Activated T-cell treated with anti-CD3 and anti-CD28 coated beads, Interleukin-2, amount 50 U/mL, for 24 hours (primary cell): ENCODE data around the gene DNAH6.

ENCODE experiments used
- DNase-seq: peaks from one replicate; pipeline ENCODE4 v3.0.0-alpha.2; 2020
- H3K27ac Mint-ChIP-seq: 2 replicates; pipeline ENCODE4 v1.8.0; 2020; ENCODE audit warnings: mild to moderate bottlenecking, mixed read lengths
- H3K27me3 Mint-ChIP-seq: 2 replicates; pipeline ENCODE4 v1.8.0; 2020; ENCODE audit warnings: mixed read lengths
- H3K36me3 Mint-ChIP-seq: 2 replicates; pipeline ENCODE4 v1.8.0; 2020; ENCODE audit warnings: low read depth, mixed read lengths
- H3K4me1 Mint-ChIP-seq: 2 replicates; pipeline ENCODE4 v1.8.0; 2020; ENCODE audit warnings: low read depth, mixed read lengths
- H3K4me3 Mint-ChIP-seq: 2 replicates; pipeline ENCODE4 v1.8.0; 2020; ENCODE audit warnings: mild to moderate bottlenecking, moderate library complexity, mixed read lengths
- H3K9me3 Mint-ChIP-seq: 2 replicates; pipeline ENCODE4 v1.8.0; 2020; ENCODE audit warnings: mixed read lengths

Gene DNAH6

GRCh38 chr2:84705858-84706257, 189.6 kb downstream of the DNAH6 start:
- no peak for DNase-seq
- no peak overlapping the region for H3K4me3 Mint-ChIP-seq

DNA sequence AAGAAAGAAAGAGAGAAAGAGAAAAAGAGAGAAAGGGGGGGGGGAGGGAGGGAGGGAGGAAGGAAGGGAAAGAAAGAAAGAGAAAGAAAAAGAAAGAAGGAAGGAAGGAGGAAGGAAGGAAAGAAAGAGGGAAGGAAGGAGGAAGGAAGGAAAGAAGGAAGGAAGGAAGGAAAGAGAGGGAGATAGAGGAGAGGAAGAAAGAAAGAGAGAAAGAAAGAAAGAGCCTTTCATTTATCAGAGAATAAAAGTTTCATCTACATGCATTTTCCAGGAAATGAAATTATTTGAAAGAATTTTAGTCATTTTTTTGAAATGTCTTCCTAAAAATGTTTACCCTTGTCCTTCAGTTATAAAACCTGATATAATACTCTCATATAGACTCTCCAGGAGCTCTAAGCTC, 192.1 kb downstream of the DNAH6 start:
- H3K27me3 Mint-ChIP-seq, result no peaks in the 10 kb centered on the region
- H3K9me3 Mint-ChIP-seq, result peaks cover 5% of the 10 kb centered on the region
- H3K36me3 Mint-ChIP-seq, result no peaks in the 10 kb centered on the region
- DNase-seq, result no peak
- no peak overlapping the region for H3K4me3 Mint-ChIP-seq
- H3K4me1 Mint-ChIP-seq, result peaks cover 28% of the 10 kb centered on the region
- H3K27ac Mint-ChIP-seq, result no peak overlapping the region

More at GRCh38 chr2:84705858-84706257, 189.6 kb downstream of the DNAH6 start:
- peaks cover 1% of the 10 kb centered on the region for H3K36me3 Mint-ChIP-seq
- H3K9me3 Mint-ChIP-seq, result peaks cover 13% of the 10 kb centered on the region
- no peaks in the 10 kb centered on the region for H3K27me3 Mint-ChIP-seq
- peaks cover 26% of the 10 kb centered on the region for H3K4me1 Mint-ChIP-seq
- H3K27ac Mint-ChIP-seq, result peak overlapping the region; percentile 53

DNA sequence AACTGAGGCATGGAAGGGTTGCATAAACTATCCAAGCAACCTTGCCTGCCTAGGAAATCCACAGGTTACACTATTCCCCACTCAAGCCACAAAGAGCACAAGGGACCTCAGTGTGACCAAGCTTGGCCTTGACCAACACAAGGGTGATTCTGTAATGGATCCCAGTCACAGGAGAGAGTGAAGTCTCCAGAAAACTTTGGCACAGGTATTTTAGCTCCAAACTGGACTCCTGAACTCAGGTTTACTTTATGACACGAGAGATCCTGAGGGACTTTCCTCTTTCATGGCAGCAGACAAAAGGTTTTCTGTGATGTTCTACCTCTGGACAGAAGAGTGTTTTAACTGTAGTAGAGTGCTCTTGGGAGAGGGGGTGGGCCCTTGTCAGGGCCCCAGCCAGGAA, 195.4 kb downstream of the DNAH6 start:
- no peaks in the 10 kb centered on the region for H3K36me3 Mint-ChIP-seq
- no peaks in the 10 kb centered on the region for H3K27me3 Mint-ChIP-seq
- peaks cover 3% of the 10 kb centered on the region for H3K9me3 Mint-ChIP-seq
- H3K4me1 Mint-ChIP-seq, result peaks cover 20% of the 10 kb centered on the region
- DNase-seq, result no peak
- no peak overlapping the region for H3K27ac Mint-ChIP-seq
- H3K4me3 Mint-ChIP-seq, result no peak overlapping the region

DNA sequence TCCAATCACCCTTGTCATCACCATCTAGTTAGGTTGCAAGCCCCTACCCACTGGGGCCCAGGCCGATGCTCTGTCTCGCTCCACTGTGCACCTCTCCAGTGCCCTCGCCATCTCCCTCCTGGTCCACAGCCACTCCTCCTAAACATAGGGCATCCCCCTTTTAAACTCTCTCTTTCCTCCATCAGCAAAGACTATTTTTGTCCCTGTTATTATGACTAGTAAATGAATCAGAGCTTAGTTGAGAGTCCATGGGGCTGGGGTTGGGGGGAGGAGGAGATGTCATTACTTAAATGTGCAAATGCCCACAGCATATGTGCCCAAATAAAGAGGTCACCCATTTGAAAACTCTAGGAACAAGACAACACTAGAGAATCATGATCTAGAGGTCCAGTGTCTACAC, 197.1 kb downstream of the DNAH6 start:
- Mint-ChIP-seq H3K4me3 (no peak overlapping the region), H3K36me3 (no peaks in the 10 kb centered on the region), H3K27ac (no peak overlapping the region), H3K4me1 (peaks cover 27% of the 10 kb centered on the region), H3K27me3 (no peaks in the 10 kb centered on the region), H3K9me3 (peaks cover 3% of the 10 kb centered on the region)
- no peak for DNase-seq

- no peaks in the 10 kb centered on the region for H3K9me3 Mint-ChIP-seq
- no peak overlapping the region for H3K4me3 Mint-ChIP-seq
- no peak for DNase-seq
- no peaks in the 10 kb centered on the region for H3K36me3 Mint-ChIP-seq
- H3K4me1 Mint-ChIP-seq, result peaks cover 41% of the 10 kb centered on the region
- peak overlapping the region; percentile 50 for H3K27ac Mint-ChIP-seq
- no peaks in the 10 kb centered on the region for H3K27me3 Mint-ChIP-seq
Observed at GRCh38 chr2:84716564-84716963, 200.3 kb downstream of the DNAH6 start.

- DNase-seq, result no peak
- Mint-ChIP-seq H3K9me3 (no peaks in the 10 kb centered on the region), H3K27ac (no peak overlapping the region), H3K36me3 (no peaks in the 10 kb centered on the region), H3K4me1 (peaks cover 44% of the 10 kb centered on the region), H3K4me3 (no peak overlapping the region), H3K27me3 (no peaks in the 10 kb centered on the region)
Observed at GRCh38 chr2:84717302-84717701, 201.0 kb downstream of the DNAH6 start.

GRCh38 chr2:84719434-84719833, 203.1 kb downstream of the DNAH6 start:
- DNase-seq, result no peak
- Mint-ChIP-seq H3K36me3 (no peaks in the 10 kb centered on the region), H3K27ac (peak overlapping the region; percentile 90), H3K27me3 (no peaks in the 10 kb centered on the region), H3K4me1 (peaks cover 52% of the 10 kb centered on the region), H3K9me3 (no peaks in the 10 kb centered on the region), H3K4me3 (peak overlapping the region; percentile 73)

DNA sequence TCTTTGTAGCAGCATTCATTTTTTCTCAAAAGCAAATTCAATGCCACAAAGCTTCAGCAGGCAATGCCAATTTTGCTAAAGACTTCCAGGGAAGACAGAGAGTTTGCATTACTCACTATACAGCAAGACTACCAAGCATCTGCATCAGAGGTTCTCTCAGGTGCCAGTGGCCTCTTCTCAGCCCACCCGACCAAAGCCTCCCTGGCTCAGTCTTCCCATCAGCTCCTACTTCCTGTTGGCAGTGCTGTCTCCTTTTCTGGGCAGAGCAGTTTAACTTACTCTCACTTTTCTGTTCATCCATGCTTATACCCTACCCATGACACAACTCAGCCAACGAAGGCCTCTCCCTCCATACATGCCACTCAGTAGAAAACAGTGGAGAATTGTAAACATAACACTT, 207.5 kb downstream of the DNAH6 start:
- Mint-ChIP-seq H3K36me3 (no peaks in the 10 kb centered on the region), H3K9me3 (peaks cover 6% of the 10 kb centered on the region), H3K4me1 (peaks cover 56% of the 10 kb centered on the region), H3K27me3 (no peaks in the 10 kb centered on the region), H3K27ac (no peak overlapping the region), H3K4me3 (no peak overlapping the region)
- no peak for DNase-seq

GRCh38 chr2:84725717-84726116, 209.4 kb downstream of the DNAH6 start:
- Mint-ChIP-seq H3K4me1 (peaks cover 47% of the 10 kb centered on the region), H3K9me3 (peaks cover 6% of the 10 kb centered on the region), H3K27me3 (no peaks in the 10 kb centered on the region), H3K4me3 (no peak overlapping the region), H3K36me3 (no peaks in the 10 kb centered on the region), H3K27ac (peak overlapping the region; percentile 19)
- no peak for DNase-seq

- no peaks in the 10 kb centered on the region for H3K27me3 Mint-ChIP-seq
- no peak overlapping the region for H3K4me3 Mint-ChIP-seq
- peaks cover 50% of the 10 kb centered on the region for H3K4me1 Mint-ChIP-seq
- no peaks in the 10 kb centered on the region for H3K36me3 Mint-ChIP-seq
- no peak for DNase-seq
- peak overlapping the region; percentile 55 for H3K27ac Mint-ChIP-seq
- H3K9me3 Mint-ChIP-seq, result peaks cover 6% of the 10 kb centered on the region
Observed at GRCh38 chr2:84727315-84727714, 211.0 kb downstream of the DNAH6 start.

DNA sequence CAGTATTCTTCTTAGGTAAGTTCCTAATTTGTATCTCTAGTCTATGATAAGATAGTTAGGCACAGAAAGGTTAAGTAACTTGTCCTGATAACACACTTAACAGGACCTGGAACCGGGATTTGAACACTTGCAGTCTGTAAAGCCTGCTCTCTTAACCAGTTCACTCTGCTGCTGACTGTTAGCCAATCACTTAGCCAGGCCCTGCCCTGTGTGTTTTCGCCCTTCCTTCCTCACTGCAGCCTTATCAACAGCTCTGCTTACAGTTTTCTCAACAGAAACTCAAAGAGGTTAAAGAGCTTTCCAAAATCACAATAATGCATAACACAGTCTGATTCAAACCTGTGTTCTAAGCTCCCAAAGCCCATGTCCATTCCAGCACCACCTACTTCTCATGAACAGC, 212.9 kb downstream of the DNAH6 start:
- no peaks in the 10 kb centered on the region for H3K36me3 Mint-ChIP-seq
- H3K9me3 Mint-ChIP-seq, result peaks cover 6% of the 10 kb centered on the region
- DNase-seq, result no peak
- no peak overlapping the region for H3K4me3 Mint-ChIP-seq
- no peak overlapping the region for H3K27ac Mint-ChIP-seq
- peaks cover 53% of the 10 kb centered on the region for H3K4me1 Mint-ChIP-seq
- no peaks in the 10 kb centered on the region for H3K27me3 Mint-ChIP-seq

DNA sequence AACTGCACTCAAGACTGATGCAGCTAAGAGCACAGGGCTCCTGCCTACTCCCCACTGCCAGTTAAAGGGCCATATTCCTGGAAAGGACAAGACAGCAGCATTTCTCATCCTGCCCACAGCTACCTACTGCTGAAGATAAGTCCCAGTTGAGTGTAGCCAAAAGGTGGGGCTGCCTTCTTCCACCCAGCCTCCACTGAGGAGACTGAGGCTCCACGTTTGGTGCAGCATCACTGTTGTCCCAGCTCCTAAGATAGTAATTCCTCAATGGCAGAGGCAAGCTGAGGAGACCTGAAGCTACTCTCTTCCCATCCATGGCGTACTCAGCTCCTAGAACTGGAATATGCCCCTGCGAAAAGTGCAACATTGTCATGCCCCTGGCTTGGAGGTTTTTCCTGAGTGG, 214.9 kb downstream of the DNAH6 start:
- Mint-ChIP-seq H3K27me3 (no peaks in the 10 kb centered on the region), H3K4me3 (no peak overlapping the region), H3K9me3 (peaks cover 6% of the 10 kb centered on the region), H3K36me3 (peaks cover 3% of the 10 kb centered on the region), H3K27ac (no peak overlapping the region), H3K4me1 (peaks cover 53% of the 10 kb centered on the region)
- no peak for DNase-seq

DNA sequence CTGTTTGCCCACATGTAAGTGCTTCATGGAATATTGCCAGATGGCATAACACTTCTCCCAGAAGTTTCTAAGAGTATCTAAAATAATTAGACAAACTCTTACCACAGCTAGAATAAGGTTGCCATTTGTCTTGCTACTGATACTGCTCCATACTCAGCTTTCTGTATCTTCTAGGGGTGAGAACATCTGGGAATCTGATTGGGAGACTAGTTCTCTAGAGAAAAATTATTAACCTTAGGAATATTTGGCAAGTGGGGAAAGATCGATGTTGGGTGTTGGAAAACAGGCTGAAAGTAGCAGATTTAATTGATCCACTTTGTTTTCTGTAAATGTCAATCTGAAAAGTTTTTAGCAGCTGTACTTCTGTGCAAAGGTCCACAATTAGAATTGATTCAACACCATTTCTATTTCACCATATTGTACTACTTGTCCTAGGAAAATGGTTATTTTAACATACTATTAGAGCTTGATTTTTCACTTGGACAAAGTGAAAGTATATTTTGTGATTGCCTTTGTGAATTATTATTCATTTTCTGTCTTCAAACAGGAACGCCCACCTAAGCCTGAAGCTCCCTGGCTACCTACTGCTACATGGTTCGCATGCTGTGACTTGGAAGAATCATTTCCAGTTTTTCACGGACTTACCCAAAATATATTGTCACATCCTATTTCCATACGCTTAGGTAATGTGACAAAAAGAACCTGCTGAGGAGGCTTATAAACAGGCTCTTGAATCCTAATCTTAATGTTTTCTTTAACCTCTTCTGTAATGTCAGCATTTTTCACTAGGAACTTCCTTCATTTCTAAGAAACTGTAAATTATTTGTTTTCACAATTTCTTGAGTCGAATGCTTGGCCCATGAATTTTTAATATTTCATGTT, 216.8 kb downstream of the DNAH6 start:
- peaks cover 44% of the 10 kb centered on the region for H3K4me1 Mint-ChIP-seq
- no peak overlapping the region for H3K27ac Mint-ChIP-seq
- peaks cover 4% of the 10 kb centered on the region for H3K9me3 Mint-ChIP-seq
- peaks cover 5% of the 10 kb centered on the region for H3K36me3 Mint-ChIP-seq
- DNase-seq, result no peak
- no peak overlapping the region for H3K4me3 Mint-ChIP-seq
- H3K27me3 Mint-ChIP-seq, result no peaks in the 10 kb centered on the region

- H3K27ac Mint-ChIP-seq, result no peak overlapping the region
Observed at GRCh38 chr2:84735389-84735788, 219.1 kb downstream of the DNAH6 start.

GRCh38 chr2:84741182-84741822, 225.0 kb downstream of the DNAH6 start:
- Mint-ChIP-seq H3K4me1 (peaks cover 27% of the 10 kb centered on the region), H3K27ac (peak overlapping the region; percentile 47), H3K9me3 (peaks cover 4% of the 10 kb centered on the region), H3K27me3 (no peaks in the 10 kb centered on the region), H3K36me3 (peaks cover 2% of the 10 kb centered on the region), H3K4me3 (no peak overlapping the region)
- DNase-seq, result peak; percentile 54

More at GRCh38 chr2:84735389-84735788, 219.1 kb downstream of the DNAH6 start:
- H3K4me3 Mint-ChIP-seq, result no peak overlapping the region
- peaks cover 5% of the 10 kb centered on the region for H3K36me3 Mint-ChIP-seq
- no peak for DNase-seq
- H3K9me3 Mint-ChIP-seq, result peaks cover 4% of the 10 kb centered on the region
- peaks cover 45% of the 10 kb centered on the region for H3K4me1 Mint-ChIP-seq
- no peaks in the 10 kb centered on the region for H3K27me3 Mint-ChIP-seq
